AG04450 (cell line): ENCODE results near the gene CXXC4. TPM values are rescaled to one million over a fixed set of nuclear protein-coding genes. Genes with fewer than 3 reads are reported as not detected.

Source experiments
- CTCF ChIA-PET: fragments of 300-600, 350-600 bp; formaldehyde crosslinking; extraction: SDS; loops from one replicate; lab custom pipeline; 2022; ENCODE audit warnings: antibody characterized with exemption, inconsistent platforms; lab: Charles Lee
- POLR2A ChIA-PET: fragments of 350-600 bp; formaldehyde crosslinking; extraction: SDS; loops from one replicate; lab custom pipeline; 2021; ENCODE audit warnings: antibody characterized with exemption, inconsistent platforms; lab: Yijun Ruan, JAX
- DNase-seq: peaks from one replicate; pipeline ENCODE4 v3.0.0-alpha.2; 2011; ENCODE audit warnings: low read depth, low spot score
- H3K27ac ChIP-seq: one replicate; pipeline ENCODE4 v1.5.1; 2012; ENCODE audit warnings: low read depth, low read length, control low read depth
- H3K27me3 ChIP-seq: one replicate; pipeline ENCODE4 v1.6.0; 2012; ENCODE audit warnings: low read length; ENCODE audit not compliant: control insufficient read depth, insufficient read depth
- H3K4me3 ChIP-seq: 2 replicates; pipeline ENCODE4 v1.5.1; 2011; ENCODE audit warnings: mild to moderate bottlenecking, low read depth, low read length, control low read depth
- H3K9me3 ChIP-seq: 2 replicates; pipeline ENCODE4 v1.5.1; 2012; ENCODE audit warnings: low read length; ENCODE audit not compliant: control insufficient read depth, insufficient read depth
- CTCF ChIP-seq: IDR thresholded peaks from 2 replicates; pipeline ENCODE4 v1.5.1; 2011; ENCODE audit warnings: low read depth, low read length, control low read depth, inconsistent platforms
- polyA minus RNA-seq: library from RNA; depleted of rRNA, polyadenylated mRNA; stranded (reverse); fragments of >200 nt; gene quantifications from 2 replicates; pipeline ENCODE4 v1.2.3, GENCODE V29; 2011; rRNA and poly(A)+ RNA removed
- polyA plus RNA-seq: library from polyadenylated mRNA; depleted of rRNA; stranded (reverse); fragments of >200 nt; gene quantifications from 2 replicates; pipeline ENCODE4 v1.2.3, GENCODE V29; 2011; rRNA removed

CXXC4 gene
- polyA plus RNA-seq (0.02 TPM in 1 of 2 replicates, not detected in the other), polyA minus RNA-seq (not detected in 2 replicates)

- CTCF ChIA-PET = interaction anchor here (0.7 kb wide), 1 partner anchor 23 kb away, joined by 8 read pairs; no protein-coding TSS in a partner anchor
- Histone ChIP-seq H3K27me3 (no peaks in the 10 kb centered on the region), H3K9me3 (no peaks in the 10 kb centered on the region), H3K27ac (no peak within 1 kb of the TSS), H3K4me3 (peak within 1 kb of the TSS; percentile 62)
- POLR2A ChIA-PET = no interaction called here
- TF ChIP-seq CTCF = no peak
- no peak for DNase-seq
Observed at GRCh38 chr4:104494822-104495559, at the start of gene CXXC4. TSS of gene CXXC4 (minus strand) at chr4:104494894. CDS start at chr4:104491802, 3,092 bp downstream.

- ChIA-PET POLR2A (no interaction called here), CTCF (no interaction called here)
- TF ChIP-seq CTCF = no peak
- no peaks in the 10 kb centered on the region for H3K9me3 ChIP-seq
- H3K27ac ChIP-seq = no peak overlapping the region
- H3K4me3 ChIP-seq = no peak overlapping the region
- DNase-seq = no peak
- no peaks in the 10 kb centered on the region for H3K27me3 ChIP-seq
Observed at GRCh38 chr4:104533156-104533555, 38.5 kb upstream of the CXXC4 start.

GRCh38 chr4:104532677-104533076 lies 38.0 kb upstream of the CXXC4 start:
- no peaks in the 10 kb centered on the region for H3K27me3 ChIP-seq
- no peak overlapping the region for H3K4me3 ChIP-seq
- no peaks in the 10 kb centered on the region for H3K9me3 ChIP-seq
- TF ChIP-seq CTCF = no peak
- CTCF ChIA-PET = no interaction called here
- POLR2A ChIA-PET = no interaction called here
- no peak overlapping the region for H3K27ac ChIP-seq
- DNase-seq = no peak

- no peak for DNase-seq
- H3K27me3 ChIP-seq = no peaks in the 10 kb centered on the region
- ChIA-PET POLR2A (no interaction called here), CTCF (no interaction called here)
- no peak overlapping the region for H3K27ac ChIP-seq
- TF ChIP-seq CTCF = no peak
- H3K4me3 ChIP-seq = no peak overlapping the region
- H3K9me3 ChIP-seq = no peaks in the 10 kb centered on the region
Observed at GRCh38 chr4:104531390-104531789, 36.7 kb upstream of the CXXC4 start.

- H3K9me3 ChIP-seq = no peaks in the 10 kb centered on the region
- ChIA-PET CTCF (no interaction called here), POLR2A (no interaction called here)
- TF ChIP-seq CTCF = no peak
- H3K27me3 ChIP-seq = no peaks in the 10 kb centered on the region
- DNase-seq = no peak
- H3K27ac ChIP-seq = no peak overlapping the region
- no peak overlapping the region for H3K4me3 ChIP-seq
Observed at GRCh38 chr4:104530426-104530825, 35.7 kb upstream of the CXXC4 start.
